ENCODE results near the gene TPM3. TPM values are rescaled to one million over a fixed set of nuclear protein-coding genes. Genes with fewer than 3 reads are reported as not detected.

TPM3 gene
- total and polyA plus RNA-seq, 9 of the 15 experiments (the other 6 are each of a cell fraction or from before 2014, with no cell fraction given): 202 to 604 (median 421) TPM

DNA sequence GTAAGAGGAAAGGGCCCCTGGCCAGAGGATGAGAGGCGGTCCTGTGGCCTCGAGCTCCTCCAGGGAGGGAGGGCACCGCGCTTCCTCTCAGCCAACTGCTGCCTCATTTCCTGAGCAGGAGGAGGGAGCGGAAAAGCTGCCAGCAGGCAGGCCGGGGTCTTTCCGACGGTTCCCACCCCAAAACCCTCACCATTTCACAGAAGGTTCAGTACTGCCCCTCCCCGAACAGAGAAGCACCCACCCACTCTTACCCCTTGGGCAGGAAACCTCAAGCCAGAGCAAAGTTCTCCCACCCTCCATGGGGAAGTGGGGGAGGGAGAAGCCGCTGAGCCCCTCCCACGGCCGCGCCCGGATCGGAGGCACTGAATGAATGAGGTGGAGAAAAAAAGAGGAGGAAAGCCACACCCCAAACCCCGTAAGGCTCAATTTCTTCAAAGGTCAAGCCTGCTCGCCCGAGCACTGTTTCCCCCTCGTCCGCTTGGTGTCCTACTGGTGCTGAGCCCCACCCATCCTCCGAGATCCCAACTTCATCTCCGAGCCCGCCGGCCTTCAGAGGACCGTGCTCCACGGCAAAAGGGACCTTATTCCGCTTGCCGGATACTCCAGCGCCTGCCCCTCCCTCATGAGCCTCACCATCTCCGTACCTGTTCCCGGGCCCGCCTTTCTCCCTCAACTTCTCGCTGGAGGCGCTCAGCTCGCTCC is 9.4 kb downstream of the TPM3 start (continued):
- TF ChIP-seq CBX1 (IDR thresholded peaks at IDR 0.05; ENCODE audit: low read depth) (no peak; the same call in 1 of the 2 replicates), TCFL5 (CRISPR knock-in tag; conservative IDR thresholded peaks at IDR 0.05) (no peak), EZH2 (IDR thresholded peaks at IDR 0.05; ENCODE audit: borderline replicate concordance, low read depth, low read length) (no peak), LCOR (CRISPR knock-in tag; IDR thresholded peaks at IDR 0.05) (0 out of 2 replicates have a peak, but pooled peaks have one; percentile 52), MCM5 (IDR thresholded peaks at IDR 0.05; ENCODE audit: low read depth) (no peak), OTX1 (CRISPR knock-in tag; IDR thresholded peaks at IDR 0.05) (0 out of 2 replicates have a peak, but pooled peaks have one; percentile 44), BCLAF1 (IDR thresholded peaks at IDR 0.05; ENCODE audit: borderline replicate concordance in 1 of 2, control insufficient read depth in 1 of 2, low read depth in 2 of 2, low read length in 1 of 2) (0 out of 4 replicates have a peak, but pooled peaks of 1 of the 2 experiments have one; percentile 5), FUS (optimal IDR thresholded peaks at IDR 0.05; ENCODE audit: low read depth, low read length) (no peak), DMBX1 (CRISPR knock-in tag; IDR thresholded peaks at IDR 0.05; ENCODE audit: borderline replicate concordance) (no peak), NFRKB (IDR thresholded peaks at IDR 0.05; ENCODE audit: low read depth) (0 out of 2 replicates have a peak, but pooled peaks have one; percentile 75), CBX5 (IDR thresholded peaks at IDR 0.05; ENCODE audit: borderline replicate concordance, low read depth) (no peak), POLR2A (conservative IDR thresholded peaks at IDR 0.05) (no peak), CHCHD3 (CRISPR knock-in tag; IDR thresholded peaks at IDR 0.05) (no peak), CGGBP1 (CRISPR knock-in tag; IDR thresholded peaks at IDR 0.05) (no peak), ZNF696 (CRISPR knock-in tag; conservative IDR thresholded peaks at IDR 0.05) (no peak), ZBED1 (IDR thresholded peaks at IDR 0.05) (0 out of 2 replicates have a peak, but pooled peaks have one; percentile 30), HIVEP1 (CRISPR knock-in tag; IDR thresholded peaks at IDR 0.05) (no peak), POLR2AphosphoS2 (IDR thresholded peaks at IDR 0.05; ENCODE audit: low read length) (no peak), KDM2B (CRISPR knock-in tag; IDR thresholded peaks at IDR 0.05) (no peak)
- TF ChIP-seq, protein P1, sequence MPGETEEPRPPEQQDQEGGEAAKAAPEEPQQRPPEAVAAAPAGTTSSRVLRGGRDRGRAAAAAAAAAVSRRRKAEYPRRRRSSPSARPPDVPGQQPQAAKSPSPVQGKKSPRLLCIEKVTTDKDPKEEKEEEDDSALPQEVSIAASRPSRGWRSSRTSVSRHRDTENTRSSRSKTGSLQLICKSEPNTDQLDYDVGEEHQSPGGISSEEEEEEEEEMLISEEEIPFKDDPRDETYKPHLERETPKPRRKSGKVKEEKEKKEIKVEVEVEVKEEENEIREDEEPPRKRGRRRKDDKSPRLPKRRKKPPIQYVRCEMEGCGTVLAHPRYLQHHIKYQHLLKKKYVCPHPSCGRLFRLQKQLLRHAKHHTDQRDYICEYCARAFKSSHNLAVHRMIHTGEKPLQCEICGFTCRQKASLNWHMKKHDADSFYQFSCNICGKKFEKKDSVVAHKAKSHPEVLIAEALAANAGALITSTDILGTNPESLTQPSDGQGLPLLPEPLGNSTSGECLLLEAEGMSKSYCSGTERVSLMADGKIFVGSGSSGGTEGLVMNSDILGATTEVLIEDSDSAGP (CRISPR knock-in tag; IDR thresholded peaks at IDR 0.05): peak; percentile 64; the same call in 1 of the 2 replicates
- TF ChIP-seq, protein P2, sequence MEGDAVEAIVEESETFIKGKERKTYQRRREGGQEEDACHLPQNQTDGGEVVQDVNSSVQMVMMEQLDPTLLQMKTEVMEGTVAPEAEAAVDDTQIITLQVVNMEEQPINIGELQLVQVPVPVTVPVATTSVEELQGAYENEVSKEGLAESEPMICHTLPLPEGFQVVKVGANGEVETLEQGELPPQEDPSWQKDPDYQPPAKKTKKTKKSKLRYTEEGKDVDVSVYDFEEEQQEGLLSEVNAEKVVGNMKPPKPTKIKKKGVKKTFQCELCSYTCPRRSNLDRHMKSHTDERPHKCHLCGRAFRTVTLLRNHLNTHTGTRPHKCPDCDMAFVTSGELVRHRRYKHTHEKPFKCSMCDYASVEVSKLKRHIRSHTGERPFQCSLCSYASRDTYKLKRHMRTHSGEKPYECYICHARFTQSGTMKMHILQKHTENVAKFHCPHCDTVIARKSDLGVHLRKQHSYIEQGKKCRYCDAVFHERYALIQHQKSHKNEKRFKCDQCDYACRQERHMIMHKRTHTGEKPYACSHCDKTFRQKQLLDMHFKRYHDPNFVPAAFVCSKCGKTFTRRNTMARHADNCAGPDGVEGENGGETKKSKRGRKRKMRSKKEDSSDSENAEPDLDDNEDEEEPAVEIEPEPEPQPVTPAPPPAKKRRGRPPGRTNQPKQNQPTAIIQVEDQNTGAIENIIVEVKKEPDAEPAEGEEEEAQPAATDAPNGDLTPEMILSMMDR (IDR thresholded peaks at IDR 0.05 in 2 of 3, conservative IDR thresholded peaks at IDR 0.05 in 1 of 3; ENCODE audit: insufficient read depth in 2 of 3, low read depth in 1 of 3, low read length in 3 of 3): no peak
- TF ChIP-seq, protein P3, sequence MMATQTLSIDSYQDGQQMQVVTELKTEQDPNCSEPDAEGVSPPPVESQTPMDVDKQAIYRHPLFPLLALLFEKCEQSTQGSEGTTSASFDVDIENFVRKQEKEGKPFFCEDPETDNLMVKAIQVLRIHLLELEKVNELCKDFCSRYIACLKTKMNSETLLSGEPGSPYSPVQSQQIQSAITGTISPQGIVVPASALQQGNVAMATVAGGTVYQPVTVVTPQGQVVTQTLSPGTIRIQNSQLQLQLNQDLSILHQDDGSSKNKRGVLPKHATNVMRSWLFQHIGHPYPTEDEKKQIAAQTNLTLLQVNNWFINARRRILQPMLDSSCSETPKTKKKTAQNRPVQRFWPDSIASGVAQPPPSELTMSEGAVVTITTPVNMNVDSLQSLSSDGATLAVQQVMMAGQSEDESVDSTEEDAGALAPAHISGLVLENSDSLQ (IDR thresholded peaks at IDR 0.05): no peak

Measured in K562 (cell line).